Fibroblast of pulmonary artery (primary cell): Measurements from ENCODE around the gene EHMT1.
"Not testable (repeated sequence)": the region's sequence is repeated elsewhere in the genome, so short reads cannot be mapped to it uniquely, and the experiment has no call there.

Source experiments
- DNase-seq: peaks from one replicate; pipeline ENCODE4 v3.0.0-alpha.2; 2010; ENCODE audit warnings: low read depth
- H3K4me3 ChIP-seq: replicated peaks from 2 replicates; pipeline ENCODE4 v1.5.1; 2011; ENCODE audit warnings: low read depth, mild to moderate bottlenecking, control low read depth, low read length, moderate library complexity
- CTCF ChIP-seq: IDR thresholded peaks from 2 replicates; pipeline ENCODE4 v1.5.1; 2011; ENCODE audit warnings: mild to moderate bottlenecking, control low read depth, low read length, inconsistent platforms; ENCODE audit errors: missing control alignments

The EHMT1 gene

GRCh38 chr9:137776306-137776995, 157.6 kb downstream of the EHMT1 start:
- no peak overlapping the region for H3K4me3 ChIP-seq
- no peak for DNase-seq
- TF ChIP-seq CTCF, result no peak

- TF ChIP-seq CTCF, result no peak
- no peak for DNase-seq
These were observed 159.0 kb downstream of the EHMT1 start for GRCh38 chr9:137777761-137778160.

GRCh38 chr9:137778336-137778735, 159.5 kb downstream of the EHMT1 start:
- no peak overlapping the region for H3K4me3 ChIP-seq
- no peak for TF ChIP-seq CTCF
- DNase-seq, result no peak

More at GRCh38 chr9:137777761-137778160, 159.0 kb downstream of the EHMT1 start:
- no peak overlapping the region for H3K4me3 ChIP-seq

GRCh38 chr9:137778914-137779313, 160.1 kb downstream of the EHMT1 start:
- H3K4me3 ChIP-seq, result no peak overlapping the region
- no peak for TF ChIP-seq CTCF
- DNase-seq, result no peak

GRCh38 chr9:137780031-137780430, 161.2 kb downstream of the EHMT1 start:
- H3K4me3 ChIP-seq, result not testable (repeated sequence)

GRCh38 chr9:137781906-137782585, 163.2 kb downstream of the EHMT1 start:
- H3K4me3 ChIP-seq, result no peak overlapping the region
- TF ChIP-seq CTCF, result no peak
- DNase-seq, result no peak

More at GRCh38 chr9:137780031-137780430, 161.2 kb downstream of the EHMT1 start:
- DNase-seq, result not testable (repeated sequence)

GRCh38 chr9:137783521-137783920, 164.7 kb downstream of the EHMT1 start:
- no peak overlapping the region for H3K4me3 ChIP-seq
- TF ChIP-seq CTCF, result no peak
- no peak for DNase-seq
